Naive thymus-derived CD8-positive, alpha-beta T cell (primary cell): ENCODE results near the gene TRPM2. TPM values are rescaled to one million over a fixed set of nuclear protein-coding genes. Genes with fewer than 3 reads are reported as not detected.

Source experiments
- ATAC-seq, 2 donors: fragments of 150-1000 bp; cut with Tn5 transposase in 1 of 2; sonication (Bioruptor Pico), chemical (Tn5 transposase) in 1 of 2; 1 replicate in 1 of 2; 2 replicates in 1 of 2; pipeline ENCODE4 v1.10.0; 2021; ENCODE audit warnings: mild to moderate bottlenecking in 2 of 2, moderate library complexity in 2 of 2
- POLR2A ChIA-PET: fragments of 350-600 bp; sonication (Branson Sonifier 250); formaldehyde crosslinking; loops from one replicate; lab custom pipeline; 2021; ENCODE audit warnings: antibody characterized with exemption; lab: Charles Lee
- DNase-seq, 10 donors: peaks; one replicate each; pipeline versions ENCODE4 v3.0.0 to v3.0.0-alpha.2; 2020 to 2022
- H3K27ac Mint-ChIP-seq, 10 donors: one replicate each; pipeline ENCODE4 v1.8.0; 2020 to 2022; ENCODE audit warnings: mild to moderate bottlenecking in 10 of 10, mixed read lengths in 10 of 10, moderate library complexity in 4 of 10, inconsistent platforms in 1 of 10
- H3K27me3 Mint-ChIP-seq, 5 donors: one replicate each; pipeline ENCODE4 v1.8.0; 2021 to 2022; ENCODE audit warnings: mixed read lengths in 5 of 5
- H3K36me3 Mint-ChIP-seq, 3 donors: one replicate each; pipeline ENCODE4 v1.8.0; 2020 to 2022; ENCODE audit warnings: mixed read lengths in 3 of 3, mild to moderate bottlenecking in 2 of 3, inconsistent platforms in 1 of 3
- H3K4me1 Mint-ChIP-seq, 4 donors: one replicate each; pipeline ENCODE4 v1.8.0; 2021 to 2022; ENCODE audit warnings: mixed read lengths in 4 of 4
- H3K4me3 Mint-ChIP-seq, 10 donors: one replicate each; pipeline ENCODE4 v1.8.0; 2020 to 2022; ENCODE audit warnings: mild to moderate bottlenecking in 10 of 10, mixed read lengths in 10 of 10, moderate library complexity in 6 of 10, inconsistent platforms in 1 of 10
- H3K9me3 Mint-ChIP-seq, 9 donors: one replicate each; pipeline ENCODE4 v1.8.0; 2020 to 2022; ENCODE audit warnings: mixed read lengths in 9 of 9, mild to moderate bottlenecking in 3 of 9, inconsistent platforms in 1 of 9, moderate library complexity in 1 of 9
- polyA plus RNA-seq, 3 donors: library from polyadenylated mRNA; unstranded; fragments of 300-500 nt; fragmentation: Illumina TruSeq; gene quantifications; one replicate each; pipeline ENCODE4 v1.2.3, GENCODE V29; 2021
- total RNA-seq, 8 experiments: library from RNA in 2 of 8; stranded (reverse) in 2 of 8; gene quantifications; one replicate each; pipeline ENCODE4 v1.2.3 and lab custom pipeline; 2021 to 2026

Gene TRPM2
- total and polyA plus RNA-seq, 5 experiments from 2014 or later, result 0.20 to 1.2 (median 0.37) TPM

GRCh38 chr21:44376606-44377005 is 23.2 kb downstream of the TRPM2 start:
- H3K27me3 Mint-ChIP-seq, result peaks cover 0 to 3% (median 0%) of the 10 kb centered on the region in 5 donors
- no peak overlapping the region for H3K27ac Mint-ChIP-seq
- peaks cover 0 to 4% (median 0%) of the 10 kb centered on the region in 3 donors for H3K36me3 Mint-ChIP-seq
- no peak for ATAC-seq
- peaks cover 15 to 32% (median 28%) of the 10 kb centered on the region in 4 donors for H3K4me1 Mint-ChIP-seq
- DNase-seq, result no peak
- H3K9me3 Mint-ChIP-seq, result peaks cover 0 to 4% (median 0%) of the 10 kb centered on the region in 9 donors
- H3K4me3 Mint-ChIP-seq, result no peak overlapping the region
- POLR2A ChIA-PET, result no interaction called here

GRCh38 chr21:44377201-44377921 is 23.9 kb downstream of the TRPM2 start:
- no peak for ATAC-seq
- Mint-ChIP-seq H3K4me1 (peaks cover 15 to 32% (median 28%) of the 10 kb centered on the region in 4 donors), H3K9me3 (peaks cover 0 to 11% (median 5%) of the 10 kb centered on the region in 9 donors), H3K36me3 (peaks cover 3 to 8% (median 6%) of the 10 kb centered on the region in 3 donors), H3K27ac (no peak overlapping the region), H3K27me3 (peaks cover 0 to 3% (median 0%) of the 10 kb centered on the region in 5 donors), H3K4me3 (no peak overlapping the region)
- no peak for DNase-seq
- POLR2A ChIA-PET, result no interaction called here

- Mint-ChIP-seq H3K4me3 (no peak overlapping the region), H3K9me3 (peaks cover 0 to 12% (median 5%) of the 10 kb centered on the region in 9 donors), H3K27ac (no peak overlapping the region), H3K27me3 (peaks cover 0 to 3% (median 0%) of the 10 kb centered on the region in 5 donors), H3K4me1 (peaks cover 15 to 32% (median 28%) of the 10 kb centered on the region in 4 donors), H3K36me3 (peaks cover 3 to 15% (median 6%) of the 10 kb centered on the region in 3 donors)
- DNase-seq (no peak), ATAC-seq (no peak)
- POLR2A ChIA-PET, result no interaction called here
Measured at GRCh38 chr21:44377922-44378645, 24.7 kb downstream of the TRPM2 start.

- peaks cover 0 to 3% (median 0%) of the 10 kb centered on the region in 5 donors for H3K27me3 Mint-ChIP-seq
- DNase-seq, result peak in 1 of 10 donors; percentile 24
- POLR2A ChIA-PET, result no interaction called here
- no peak overlapping the region for H3K4me3 Mint-ChIP-seq
- peaks cover 6 to 19% (median 10%) of the 10 kb centered on the region in 9 donors for H3K9me3 Mint-ChIP-seq
- peaks cover 15 to 28% (median 23%) of the 10 kb centered on the region in 4 donors for H3K4me1 Mint-ChIP-seq
- peaks cover 7 to 23% (median 14%) of the 10 kb centered on the region in 3 donors for H3K36me3 Mint-ChIP-seq
- peak overlapping the region in 1 of 10 donors; percentile 57 for H3K27ac Mint-ChIP-seq
- ATAC-seq, result no peak
Measured at GRCh38 chr21:44378646-44379514, 25.5 kb downstream of the TRPM2 start.

GRCh38 chr21:44379515-44379848 is 26.1 kb downstream of the TRPM2 start:
- no peak overlapping the region for H3K4me3 Mint-ChIP-seq
- peaks cover 6 to 25% (median 14%) of the 10 kb centered on the region in 9 donors for H3K9me3 Mint-ChIP-seq
- DNase-seq, result no peak
- POLR2A ChIA-PET, result no interaction called here
- H3K4me1 Mint-ChIP-seq, result peaks cover 15 to 22% (median 18%) of the 10 kb centered on the region in 4 donors
- H3K27ac Mint-ChIP-seq, result no peak overlapping the region
- H3K36me3 Mint-ChIP-seq, result peaks cover 7 to 28% (median 16%) of the 10 kb centered on the region in 3 donors
- no peak for ATAC-seq
- peaks cover 0 to 3% (median 0%) of the 10 kb centered on the region in 5 donors for H3K27me3 Mint-ChIP-seq

- Mint-ChIP-seq H3K36me3 (peaks cover 7 to 35% (median 23%) of the 10 kb centered on the region in 3 donors), H3K4me1 (peaks cover 7 to 15% (median 11%) of the 10 kb centered on the region in 4 donors), H3K4me3 (no peak overlapping the region), H3K27ac (no peak overlapping the region), H3K27me3 (peaks cover 0 to 3% (median 0%) of the 10 kb centered on the region in 5 donors), H3K9me3 (peaks cover 6 to 33% (median 22%) of the 10 kb centered on the region in 9 donors)
- POLR2A ChIA-PET, result no interaction called here
- ATAC-seq (no peak), DNase-seq (no peak)
Measured at GRCh38 chr21:44379991-44380865, 26.8 kb downstream of the TRPM2 start.

- peaks cover 7 to 38% (median 28%) of the 10 kb centered on the region in 3 donors for H3K36me3 Mint-ChIP-seq
Measured at GRCh38 chr21:44380876-44381275, 27.5 kb downstream of the TRPM2 start.

GRCh38 chr21:44381874-44382273 is 28.5 kb downstream of the TRPM2 start:
- POLR2A ChIA-PET, result no interaction called here
- peaks cover 7 to 41% (median 32%) of the 10 kb centered on the region in 3 donors for H3K36me3 Mint-ChIP-seq
- ATAC-seq, result no peak
- no peak for DNase-seq
- H3K27me3 Mint-ChIP-seq, result no peaks in the 10 kb centered on the region
- peak overlapping the region in 1 of 10 donors; percentile 30 for H3K27ac Mint-ChIP-seq
- peaks cover 0 to 3% (median under 1%) of the 10 kb centered on the region in 4 donors for H3K4me1 Mint-ChIP-seq
- no peak overlapping the region for H3K4me3 Mint-ChIP-seq
- H3K9me3 Mint-ChIP-seq, result peaks cover 10 to 46% (median 32%) of the 10 kb centered on the region in 9 donors

More at GRCh38 chr21:44380876-44381275, 27.5 kb downstream of the TRPM2 start:
- Mint-ChIP-seq H3K27me3 (no peaks in the 10 kb centered on the region), H3K4me1 (peaks cover under 1 to 8% (median 5%) of the 10 kb centered on the region in 4 donors), H3K9me3 (peaks cover 10 to 39% (median 28%) of the 10 kb centered on the region in 9 donors), H3K27ac (no peak overlapping the region), H3K4me3 (no peak overlapping the region)
- no peak for ATAC-seq
- no peak for DNase-seq
- POLR2A ChIA-PET, result no interaction called here

- Mint-ChIP-seq H3K36me3 (peaks cover 7 to 41% (median 32%) of the 10 kb centered on the region in 3 donors), H3K27me3 (no peaks in the 10 kb centered on the region), H3K4me1 (no peaks in the 10 kb centered on the region), H3K4me3 (no peak overlapping the region), H3K9me3 (peaks cover 10 to 46% (median 32%) of the 10 kb centered on the region in 9 donors), H3K27ac (no peak overlapping the region)
- POLR2A ChIA-PET, result interaction anchor here (0.5 kb wide), 1 partner anchor 1030 kb away, joined by 5 read pairs; no protein-coding TSS in a partner anchor
- DNase-seq, result no peak
- ATAC-seq, result no peak
Measured at GRCh38 chr21:44382536-44382935, 29.1 kb downstream of the TRPM2 start.

- peaks cover 7 to 41% (median 32%) of the 10 kb centered on the region in 3 donors for H3K36me3 Mint-ChIP-seq
- POLR2A ChIA-PET, result no interaction called here
- H3K4me3 Mint-ChIP-seq, result no peak overlapping the region
- H3K27ac Mint-ChIP-seq, result no peak overlapping the region
- no peaks in the 10 kb centered on the region for H3K4me1 Mint-ChIP-seq
- DNase-seq (no peak), ATAC-seq (no peak)
- H3K27me3 Mint-ChIP-seq, result no peaks in the 10 kb centered on the region
- peaks cover 10 to 46% (median 32%) of the 10 kb centered on the region in 9 donors for H3K9me3 Mint-ChIP-seq
Measured at GRCh38 chr21:44383216-44383615, 29.8 kb downstream of the TRPM2 start.

- Mint-ChIP-seq H3K27me3 (no peaks in the 10 kb centered on the region), H3K4me3 (no peak overlapping the region), H3K4me1 (no peaks in the 10 kb centered on the region), H3K9me3 (peaks cover 10 to 46% (median 32%) of the 10 kb centered on the region in 9 donors), H3K27ac (no peak overlapping the region), H3K36me3 (peaks cover 7 to 42% (median 32%) of the 10 kb centered on the region in 3 donors)
- POLR2A ChIA-PET, result no interaction called here
- DNase-seq (no peak), ATAC-seq (no peak)
Measured at GRCh38 chr21:44384968-44385367, 31.5 kb downstream of the TRPM2 start.
